Measurements from ENCODE around the gene CALCOCO1. TPM values are rescaled to one million over a fixed set of nuclear protein-coding genes. Genes with fewer than 3 reads are reported as not detected.

The CALCOCO1 gene
- total and polyA plus RNA-seq, 10 of the 15 experiments (the other 5 are each of a cell fraction or from before 2014, with no cell fraction given): 2.8 to 55.9 (median 13.7) TPM

GRCh38 chr12:53750812-53751335, 23.6 kb upstream of the CALCOCO1 start (continued):
- 0 out of 2 replicates have a peak, but pooled peaks have one; percentile 28 for TF ChIP-seq E2F4 (IDR thresholded peaks at IDR 0.05; ENCODE audit: low read depth, low read length)
- TF ChIP-seq, protein P1, sequence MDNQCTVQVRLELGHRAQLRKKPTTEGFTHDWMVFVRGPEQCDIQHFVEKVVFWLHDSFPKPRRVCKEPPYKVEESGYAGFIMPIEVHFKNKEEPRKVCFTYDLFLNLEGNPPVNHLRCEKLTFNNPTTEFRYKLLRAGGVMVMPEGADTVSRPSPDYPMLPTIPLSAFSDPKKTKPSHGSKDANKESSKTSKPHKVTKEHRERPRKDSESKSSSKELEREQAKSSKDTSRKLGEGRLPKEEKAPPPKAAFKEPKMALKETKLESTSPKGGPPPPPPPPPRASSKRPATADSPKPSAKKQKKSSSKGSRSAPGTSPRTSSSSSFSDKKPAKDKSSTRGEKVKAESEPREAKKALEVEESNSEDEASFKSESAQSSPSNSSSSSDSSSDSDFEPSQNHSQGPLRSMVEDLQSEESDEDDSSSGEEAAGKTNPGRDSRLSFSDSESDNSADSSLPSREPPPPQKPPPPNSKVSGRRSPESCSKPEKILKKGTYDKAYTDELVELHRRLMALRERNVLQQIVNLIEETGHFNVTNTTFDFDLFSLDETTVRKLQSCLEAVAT (IDR thresholded peaks at IDR 0.05): peak; percentile 72; the same call in 1 of the 2 replicates
- TF ChIP-seq TCF7 (IDR thresholded peaks at IDR 0.05; ENCODE audit: borderline replicate concordance): no peak
- peak; percentile 47 for TF ChIP-seq SP1 (IDR thresholded peaks at IDR 0.05; ENCODE audit: low read depth, low read length)
- no peak for TF ChIP-seq HDAC2 (IDR thresholded peaks at IDR 0.05)
- TF ChIP-seq SMARCA5 (IDR thresholded peaks at IDR 0.05): peak; percentile 61; the same call in 1 of the 2 replicates
- TF ChIP-seq FOXK2 (IDR thresholded peaks at IDR 0.05): no peak
- peak; percentile 94 for TF ChIP-seq HDGF (IDR thresholded peaks at IDR 0.05)
- TF ChIP-seq EP300 (IDR thresholded peaks at IDR 0.05; ENCODE audit: borderline replicate concordance in 1 of 2, control insufficient read depth in 1 of 2, low read depth in 2 of 2, low read length in 2 of 2): peak in 1 of 2 experiments; percentile 38; a peak in 3 of 4 replicates
- peak; percentile 99 for TF ChIP-seq PAX5 (IDR thresholded peaks at IDR 0.05; ENCODE audit: borderline replicate concordance, low read depth, low read length)
- TF ChIP-seq, protein P2, sequence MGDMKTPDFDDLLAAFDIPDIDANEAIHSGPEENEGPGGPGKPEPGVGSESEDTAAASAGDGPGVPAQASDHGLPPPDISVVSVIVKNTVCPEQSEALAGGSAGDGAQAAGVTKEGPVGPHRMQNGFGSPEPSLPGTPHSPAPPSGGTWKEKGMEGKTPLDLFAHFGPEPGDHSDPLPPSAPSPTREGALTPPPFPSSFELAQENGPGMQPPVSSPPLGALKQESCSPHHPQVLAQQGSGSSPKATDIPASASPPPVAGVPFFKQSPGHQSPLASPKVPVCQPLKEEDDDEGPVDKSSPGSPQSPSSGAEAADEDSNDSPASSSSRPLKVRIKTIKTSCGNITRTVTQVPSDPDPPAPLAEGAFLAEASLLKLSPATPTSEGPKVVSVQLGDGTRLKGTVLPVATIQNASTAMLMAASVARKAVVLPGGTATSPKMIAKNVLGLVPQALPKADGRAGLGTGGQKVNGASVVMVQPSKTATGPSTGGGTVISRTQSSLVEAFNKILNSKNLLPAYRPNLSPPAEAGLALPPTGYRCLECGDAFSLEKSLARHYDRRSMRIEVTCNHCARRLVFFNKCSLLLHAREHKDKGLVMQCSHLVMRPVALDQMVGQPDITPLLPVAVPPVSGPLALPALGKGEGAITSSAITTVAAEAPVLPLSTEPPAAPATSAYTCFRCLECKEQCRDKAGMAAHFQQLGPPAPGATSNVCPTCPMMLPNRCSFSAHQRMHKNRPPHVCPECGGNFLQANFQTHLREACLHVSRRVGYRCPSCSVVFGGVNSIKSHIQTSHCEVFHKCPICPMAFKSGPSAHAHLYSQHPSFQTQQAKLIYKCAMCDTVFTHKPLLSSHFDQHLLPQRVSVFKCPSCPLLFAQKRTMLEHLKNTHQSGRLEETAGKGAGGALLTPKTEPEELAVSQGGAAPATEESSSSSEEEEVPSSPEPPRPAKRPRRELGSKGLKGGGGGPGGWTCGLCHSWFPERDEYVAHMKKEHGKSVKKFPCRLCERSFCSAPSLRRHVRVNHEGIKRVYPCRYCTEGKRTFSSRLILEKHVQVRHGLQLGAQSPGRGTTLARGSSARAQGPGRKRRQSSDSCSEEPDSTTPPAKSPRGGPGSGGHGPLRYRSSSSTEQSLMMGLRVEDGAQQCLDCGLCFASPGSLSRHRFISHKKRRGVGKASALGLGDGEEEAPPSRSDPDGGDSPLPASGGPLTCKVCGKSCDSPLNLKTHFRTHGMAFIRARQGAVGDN (IDR thresholded peaks at IDR 0.05): peak; percentile 37; the same call in 1 of the 2 replicates
- TF ChIP-seq POU2F2 (IDR thresholded peaks at IDR 0.05; ENCODE audit: borderline replicate concordance, low read depth, low read length): peak; percentile 5; the same call in 1 of the 3 replicates
- TF ChIP-seq BCL11A (IDR thresholded peaks at IDR 0.05; ENCODE audit: low read depth, low read length): peak; percentile 44; the same call in 1 of the 2 replicates
- TF ChIP-seq IKZF2 (IDR thresholded peaks at IDR 0.05): peak; percentile 65 to 88; a peak in 3 of 4 replicates
- TF ChIP-seq NBN (IDR thresholded peaks at IDR 0.05): peak; percentile 94; the same call in 1 of the 2 replicates
- TF ChIP-seq SREBF2 (IDR thresholded peaks at IDR 0.05; ENCODE audit: low read length): no peak
- 0 out of 2 replicates have a peak, but pooled peaks have one; percentile 35 for TF ChIP-seq CREM (IDR thresholded peaks at IDR 0.05; ENCODE audit: low read depth)
- TF ChIP-seq GATAD2B (conservative IDR thresholded peaks at IDR 0.05; ENCODE audit: low read depth): peak; percentile 39
- TF ChIP-seq NR2C2 (IDR thresholded peaks at IDR 0.05; ENCODE audit: borderline replicate concordance, control insufficient read depth, insufficient read length, low read depth): no peak
- TF ChIP-seq RELA (IDR thresholded peaks at IDR 0.05; ENCODE audit: borderline replicate concordance, partially characterized antibody): peak; percentile 18
- TF ChIP-seq LARP7 (IDR thresholded peaks at IDR 0.05): peak; percentile 65; the same call in 1 of the 2 replicates
- peak; percentile 21 for TF ChIP-seq MYC (IDR thresholded peaks at IDR 0.05; ENCODE audit: insufficient read depth, insufficient read length, insufficient replicate concordance, low read length, severe bottlenecking)

Data from GM12878 (cell line).